ENCODE data around the gene CDK5RAP2.
"Not testable (repeated sequence)": the region's sequence is repeated elsewhere in the genome, so short reads cannot be mapped to it uniquely, and the experiment has no call there.

CDK5RAP2 gene

DNA sequence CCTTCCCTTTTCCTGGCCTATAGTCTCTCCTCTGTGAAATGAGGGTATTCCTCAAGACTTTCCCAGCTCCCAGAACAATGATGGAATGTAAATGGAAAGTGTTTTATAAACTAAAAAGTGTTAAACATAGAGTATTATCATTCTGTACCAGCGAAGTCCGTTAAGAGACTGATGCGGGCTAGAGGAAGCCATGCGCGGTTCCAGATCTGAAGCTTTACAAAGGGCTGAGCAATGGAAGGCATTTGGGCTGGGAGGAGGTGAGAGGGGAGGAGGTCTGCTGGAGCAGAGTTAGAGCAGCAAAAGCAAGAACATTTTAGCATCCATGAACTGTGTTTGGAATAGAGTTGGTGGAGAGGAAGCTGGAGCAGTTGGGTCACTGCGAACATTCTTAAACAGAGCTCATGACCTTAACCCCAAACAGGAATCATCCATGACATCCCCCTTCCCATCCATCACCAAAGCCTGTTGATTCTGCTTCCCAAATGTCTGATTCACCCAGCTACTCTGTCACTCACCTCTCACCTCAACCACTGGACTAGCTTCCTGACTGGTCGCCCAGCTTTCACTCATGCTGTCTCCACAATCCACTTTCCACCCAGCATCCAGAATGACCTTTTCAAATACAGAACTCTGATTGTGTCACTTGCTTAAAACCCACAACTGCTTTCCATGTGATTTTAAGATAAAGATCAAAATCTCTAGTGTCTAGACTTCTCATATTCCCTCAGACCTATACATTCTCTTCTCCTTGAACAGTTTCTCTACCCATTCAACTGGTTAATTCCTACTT is 37.1 kb downstream of the CDK5RAP2 start:
- no peak for DNase-seq

DNA sequence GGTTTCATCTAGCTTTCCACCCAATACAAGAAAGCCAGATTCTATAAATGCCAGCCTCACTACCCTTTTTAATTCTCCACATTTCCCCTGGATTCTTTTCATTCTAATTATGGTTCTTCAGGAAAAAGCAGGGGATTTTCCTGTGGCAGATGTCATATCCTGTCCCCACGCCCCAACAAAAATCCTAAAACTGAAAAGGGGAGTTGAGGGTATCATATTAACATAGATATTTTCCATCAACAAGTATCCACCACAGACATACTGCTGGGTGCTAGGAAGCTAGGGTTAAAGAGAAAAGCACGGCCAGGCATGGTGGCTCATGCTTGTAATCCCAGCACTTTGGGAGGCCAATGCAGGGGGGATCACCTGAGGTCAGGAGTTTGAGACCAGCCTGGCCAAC is 38.0 kb downstream of the CDK5RAP2 start:
- no peak for DNase-seq

DNA sequence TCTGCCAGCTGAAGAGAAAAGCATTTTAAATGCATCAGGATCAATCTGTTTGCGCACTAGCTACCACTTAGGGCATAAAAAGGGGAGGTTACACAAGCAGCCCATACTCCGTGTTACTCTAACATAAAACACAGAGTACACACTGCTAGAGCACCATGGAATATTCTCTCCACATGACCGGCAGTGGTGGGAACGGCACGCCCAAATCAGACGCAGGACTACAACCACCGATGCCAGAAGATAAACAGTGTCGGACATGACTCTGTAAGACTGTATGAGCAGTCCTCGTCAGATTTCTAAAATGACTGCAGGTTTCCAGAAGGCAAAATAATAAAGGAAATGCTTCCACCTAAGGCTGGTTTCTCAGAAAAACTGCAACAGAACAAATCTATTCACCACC is 40.0 kb downstream of the CDK5RAP2 start:
- DNase-seq = no peak

DNA sequence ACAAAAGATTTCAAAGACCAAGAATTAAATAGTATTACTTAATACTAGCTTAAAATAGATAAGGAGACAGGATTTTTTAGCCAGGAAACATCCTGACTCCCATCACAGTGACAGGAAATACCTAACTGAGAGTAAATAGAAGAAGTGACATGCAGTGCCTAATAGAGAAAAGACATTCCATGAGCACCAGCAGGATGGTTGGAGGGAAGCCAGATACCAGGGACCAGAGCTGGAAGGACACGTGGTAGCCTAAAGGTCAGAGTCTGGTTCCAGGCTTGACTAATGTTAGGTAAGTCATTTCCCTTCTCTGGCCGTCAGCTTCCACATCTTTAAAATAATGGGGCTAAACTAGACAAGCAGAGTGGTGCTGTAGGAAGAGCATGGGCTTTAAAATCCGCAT is 41.6 kb downstream of the CDK5RAP2 start:
- no peak for DNase-seq

GRCh38 chr9:120536949-120537640 is 42.9 kb downstream of the CDK5RAP2 start:
- no peak for DNase-seq

GRCh38 chr9:120536094-120536493 is 43.9 kb downstream of the CDK5RAP2 start:
- DNase-seq = no peak

DNA sequence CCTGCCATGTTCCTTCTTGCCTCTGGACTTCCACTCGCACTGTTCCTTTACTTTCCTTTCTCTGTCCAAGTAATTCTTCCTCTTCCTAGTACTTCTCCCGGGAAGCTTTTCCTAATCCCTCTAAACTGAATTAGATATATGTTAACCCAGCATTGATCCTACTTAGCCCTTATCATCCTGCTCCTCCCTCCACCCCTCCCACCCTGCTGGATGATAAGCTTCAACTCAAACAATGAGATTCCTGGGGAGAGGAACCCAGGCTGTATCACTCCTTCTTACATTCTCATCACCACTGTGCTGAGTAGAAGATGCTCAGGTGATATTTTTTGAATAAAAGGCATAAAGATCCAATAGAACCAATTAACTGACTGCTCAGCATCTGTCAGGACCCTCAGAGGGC is 45.7 kb downstream of the CDK5RAP2 start:
- no peak for DNase-seq

DNA sequence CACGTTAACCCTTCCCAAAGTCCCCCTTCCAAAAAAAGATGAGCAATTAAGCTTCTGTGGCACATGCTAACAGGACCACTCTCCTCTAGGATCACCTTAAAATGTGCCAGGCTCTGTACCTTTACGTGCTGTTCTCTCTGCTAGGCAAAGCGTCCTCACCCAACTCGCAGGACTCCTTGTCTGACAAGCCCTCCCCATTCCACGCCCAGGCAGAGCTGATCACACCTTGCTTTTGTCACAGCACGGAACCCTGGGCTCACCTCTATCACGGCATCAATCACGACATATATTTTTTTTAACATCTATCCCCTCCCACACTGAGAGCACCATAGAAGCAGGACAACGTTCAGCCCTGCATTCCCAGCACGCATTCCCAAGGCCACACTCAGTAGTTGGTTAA is 47.1 kb downstream of the CDK5RAP2 start:
- DNase-seq = no peak

- no peak for DNase-seq
These were observed 47.5 kb downstream of the CDK5RAP2 start for GRCh38 chr9:120532475-120532874.

DNA sequence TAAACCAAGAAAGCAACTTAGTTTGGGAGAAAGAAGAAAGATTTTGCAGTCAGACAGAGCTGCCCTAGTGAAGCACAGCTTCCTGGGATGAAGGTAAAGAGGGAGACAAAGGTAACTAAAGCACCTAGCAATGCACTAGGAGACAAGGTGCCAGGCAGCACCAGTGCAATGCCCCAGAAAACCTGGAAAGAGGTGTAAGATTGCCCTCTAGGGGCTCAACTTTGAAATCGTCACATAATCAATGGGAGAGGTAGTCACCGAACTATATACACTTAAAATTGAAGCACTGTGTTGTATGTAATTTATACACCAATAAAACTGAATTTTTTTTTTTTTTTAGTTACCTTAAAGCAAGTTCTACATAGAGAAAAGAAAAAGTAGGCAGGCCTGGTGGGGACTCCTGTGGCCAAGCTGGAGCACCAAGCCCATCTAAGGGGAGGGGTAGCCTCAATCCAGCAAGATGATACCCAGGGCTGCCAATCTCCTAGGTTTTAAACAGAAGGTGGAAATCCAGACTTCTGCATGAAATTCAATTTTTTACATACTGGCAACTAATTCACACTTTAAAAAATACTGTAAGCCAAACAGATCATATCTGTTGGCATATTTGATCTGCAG is 48.2 kb downstream of the CDK5RAP2 start:
- no peak for DNase-seq

GRCh38 chr9:120530220-120530832 is 49.6 kb downstream of the CDK5RAP2 start:
- not testable (repeated sequence) for DNase-seq

GRCh38 chr9:120528829-120529228 is 51.1 kb downstream of the CDK5RAP2 start:
- DNase-seq = no peak

GRCh38 chr9:120528327-120528726 is 51.6 kb downstream of the CDK5RAP2 start:
- DNase-seq = no peak

DNA sequence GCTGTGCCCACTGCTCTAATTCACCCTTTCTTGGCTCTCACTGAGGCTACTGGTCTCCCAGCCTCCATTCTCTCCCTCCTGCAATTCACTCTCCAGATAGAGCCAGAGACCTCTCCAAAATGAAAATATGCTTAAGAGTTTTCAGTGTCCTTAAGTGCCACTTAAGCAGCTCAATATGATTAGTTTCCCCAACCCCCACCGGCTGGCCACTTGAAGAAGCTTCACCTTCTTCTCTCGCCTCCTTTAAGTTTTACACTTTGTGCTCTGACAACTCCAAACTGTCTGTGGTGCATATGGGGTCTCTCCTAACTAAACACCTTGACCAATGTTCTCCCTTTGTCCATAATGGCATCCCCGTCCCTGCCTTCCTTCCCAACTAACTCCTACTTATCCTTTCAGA is 53.4 kb downstream of the CDK5RAP2 start:
- DNase-seq = no peak

DNA sequence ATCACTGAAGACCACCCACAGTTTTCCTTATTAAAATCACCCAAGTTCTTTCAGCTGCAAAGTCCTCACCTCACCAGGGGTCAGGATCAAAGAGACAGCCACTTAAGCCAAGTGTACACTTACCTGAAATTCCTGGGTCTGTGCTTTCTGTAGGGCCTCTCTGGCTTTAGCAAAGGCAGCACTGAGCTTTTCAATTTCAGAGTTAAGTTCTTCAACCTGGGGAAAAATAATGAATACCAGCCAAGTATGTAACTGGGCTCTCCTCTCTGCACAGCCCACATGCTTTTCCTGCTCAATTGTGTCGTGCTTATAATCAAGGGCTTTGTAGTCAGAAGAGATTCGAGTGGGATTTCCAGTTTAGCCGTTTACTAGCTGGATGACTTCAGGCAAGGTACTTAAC is 55.1 kb downstream of the CDK5RAP2 start:
- no peak for DNase-seq

GRCh38 chr9:120524038-120524437 is 55.9 kb downstream of the CDK5RAP2 start:
- no peak for DNase-seq

DNA sequence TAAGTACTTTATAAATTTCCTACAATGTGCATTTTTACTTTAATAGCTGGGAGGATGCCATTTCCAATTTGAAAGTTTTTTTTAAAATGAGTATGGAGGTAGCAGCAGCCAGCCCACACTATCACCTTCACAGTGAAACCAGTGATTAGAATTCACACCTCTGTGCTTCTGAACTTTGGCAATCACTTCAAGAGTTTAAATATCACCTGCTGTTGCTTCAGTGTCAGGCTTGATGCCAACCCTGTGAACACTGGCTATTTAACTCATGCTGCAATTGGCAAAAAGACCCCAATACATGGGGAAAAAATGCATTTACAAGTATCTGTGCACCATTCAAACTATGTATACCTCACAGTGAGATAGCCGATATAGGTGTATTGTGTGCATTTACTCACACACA is 57.4 kb downstream of the CDK5RAP2 start:
- no peak for DNase-seq

GRCh38 chr9:120522032-120522431 is 57.9 kb downstream of the CDK5RAP2 start:
- DNase-seq = no peak

- no peak for DNase-seq
These were observed 58.9 kb downstream of the CDK5RAP2 start for GRCh38 chr9:120521101-120521500.

GRCh38 chr9:120515996-120516395 is 64.0 kb downstream of the CDK5RAP2 start:
- not testable (repeated sequence) for DNase-seq

DNA sequence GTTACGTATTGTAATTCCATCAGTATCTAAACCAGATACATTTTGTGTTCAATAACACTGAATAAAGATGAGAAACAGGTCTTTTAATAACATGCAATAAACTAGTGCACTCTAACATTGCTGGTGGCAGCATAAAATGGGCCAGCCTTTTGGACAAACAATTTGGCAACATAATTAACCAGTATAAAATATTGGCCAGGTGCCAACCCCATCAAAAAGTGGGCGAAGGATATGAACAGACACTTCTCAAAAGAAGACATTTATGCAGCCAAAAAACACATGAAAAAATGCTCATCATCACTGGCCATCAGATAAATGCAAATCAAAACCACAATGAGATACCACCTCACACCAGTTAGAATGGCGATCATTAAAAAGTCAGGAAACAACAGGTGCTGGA is 64.5 kb downstream of the CDK5RAP2 start:
- not testable (repeated sequence) for DNase-seq

- no peak for DNase-seq
These were observed 65.6 kb downstream of the CDK5RAP2 start for GRCh38 chr9:120514405-120514804.

DNA sequence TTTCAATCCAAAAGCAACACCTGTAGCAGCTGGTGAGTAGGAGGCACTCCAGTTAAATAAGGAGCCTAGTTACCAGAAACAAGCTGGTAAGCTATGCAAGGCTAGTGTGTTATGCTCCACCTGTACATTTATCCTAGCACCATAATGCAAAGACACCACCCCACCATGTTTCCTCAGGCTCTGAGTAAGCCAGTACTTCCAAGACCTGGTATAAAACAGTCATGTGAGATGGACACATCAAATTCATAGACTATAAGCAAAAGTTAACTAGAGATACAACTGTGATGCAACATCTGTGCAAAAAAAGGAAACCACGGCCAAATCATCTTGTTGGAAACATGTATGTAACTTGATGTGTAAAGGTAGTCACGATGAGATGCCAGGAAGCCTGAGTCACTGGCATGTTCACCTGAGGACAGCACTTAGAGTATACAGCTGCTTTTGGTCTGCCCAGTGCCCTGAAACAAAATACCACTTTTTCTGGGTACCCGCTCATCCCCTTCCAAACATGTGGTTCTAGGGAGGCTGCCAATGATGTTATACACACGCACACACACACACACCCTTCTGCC is 66.1 kb downstream of the CDK5RAP2 start:
- DNase-seq = no peak
